Endothelial cell of umbilical vein (primary cell): ENCODE results near the gene PTPRE. TPM values are rescaled to one million over a fixed set of nuclear protein-coding genes. Genes with fewer than 3 reads are reported as not detected.

Experiments used
- BruUV-seq: library from RNA; stranded (reverse); fragments of 400-500 nt; replicated peaks from 2 replicates; lab custom pipeline; 2021; lab: Mats Ljungman, UMichigan
- CTCF ChIA-PET: fragments of 300-600, 350-600 bp; sonication (Branson Sonifier 250); formaldehyde crosslinking; loops from one replicate; lab custom pipeline; 2021; ENCODE audit warnings: antibody characterized with exemption, inconsistent platforms; lab: Charles Lee
- POLR2A ChIA-PET: fragments of 300-600, 350-600 bp; sonication (Branson Sonifier 250); formaldehyde crosslinking; loops from one replicate; lab custom pipeline; 2021; ENCODE audit warnings: antibody characterized with exemption, inconsistent platforms; lab: Charles Lee
- DNase-seq: peaks from one replicate; pipeline ENCODE4 v3.0.0-alpha.2; 2011; ENCODE audit warnings: low read depth, low spot score
- FAIRE-seq: peaks from 2 replicates; lab custom pipeline; 2011; peaks lifted over from hg19 to GRCh38; lab: Jason Lieb, UNC
- H2AFZ ChIP-seq: 2 replicates; pipeline ENCODE4 v1.6.0; 2012; ENCODE audit warnings: low read depth, low read length, control low read depth, inconsistent platforms
- H3K27ac ChIP-seq: 2 replicates; pipeline ENCODE4 v1.5.1; 2011; ENCODE audit warnings: low read depth, mild to moderate bottlenecking, control low read depth, low read length, moderate library complexity; ENCODE audit not compliant: insufficient read depth
- H3K27me3 ChIP-seq, 2 experiments: 2 replicates each; pipeline versions ENCODE4 v1.6.0 to v1.6.1; 2011; ENCODE audit warnings: low read length in 2 of 2, mixed read lengths in 1 of 2; ENCODE audit not compliant: control insufficient read depth in 2 of 2, insufficient read depth in 2 of 2
- H3K36me3 ChIP-seq, 2 experiments: 2 replicates in 1 of 2; 3 replicates in 1 of 2; pipeline ENCODE4 v1.5.1; 2011; ENCODE audit warnings: low read length in 2 of 2, mild to moderate bottlenecking in 1 of 2, moderate library complexity in 1 of 2; ENCODE audit not compliant: control insufficient read depth in 2 of 2, insufficient read depth in 2 of 2; ENCODE audit errors: extremely low read depth in 1 of 2
- H3K4me1 ChIP-seq: 3 replicates; pipeline ENCODE4 v1.5.1; 2011; ENCODE audit warnings: mild to moderate bottlenecking, low read length; ENCODE audit not compliant: control insufficient read depth, insufficient read depth; ENCODE audit errors: extremely low read depth
- H3K4me2 ChIP-seq: 2 replicates; pipeline ENCODE4 v1.6.1; 2011; ENCODE audit warnings: low read length, control low read depth, mixed read lengths; ENCODE audit not compliant: insufficient read depth
- H3K4me3 ChIP-seq, 3 experiments: fragments of 200-600 bp in 1 of 3; sonication (generic), shearing (Covaris generic) in 1 of 3; replicated peaks in 1 of 3; 2 replicates each; pipeline ENCODE4 v1.5.1; 2011 to 2016; ENCODE audit warnings: control low read depth in 3 of 3, low read length in 3 of 3, mild to moderate bottlenecking in 2 of 3, inconsistent platforms in 1 of 3, low read depth in 1 of 3, moderate library complexity in 1 of 3; ENCODE audit not compliant: insufficient read depth in 1 of 3
- H3K79me2 ChIP-seq: 2 replicates; pipeline ENCODE4 v1.6.0; 2012; ENCODE audit warnings: low read length, inconsistent platforms; ENCODE audit not compliant: control insufficient read depth, insufficient read depth
- H3K9ac ChIP-seq: replicated peaks from 2 replicates; pipeline ENCODE3; 2011; ENCODE audit warnings: low read length, control low read depth; ENCODE audit not compliant: insufficient read depth; ENCODE audit errors: extremely low read depth
- H3K9me1 ChIP-seq: replicated peaks from 3 replicates; pipeline ENCODE4 v1.6.0; 2011; ENCODE audit warnings: mild to moderate bottlenecking, low read length; ENCODE audit not compliant: control insufficient read depth, insufficient read depth; ENCODE audit errors: extremely low read depth
- H3K9me3 ChIP-seq: replicated peaks from 2 replicates; pipeline ENCODE4 v1.5.1; 2012; ENCODE audit warnings: low read length, inconsistent platforms; ENCODE audit not compliant: control insufficient read depth, insufficient read depth
- H4K20me1 ChIP-seq: replicated peaks from 2 replicates; pipeline ENCODE3; 2011; ENCODE audit warnings: mild to moderate bottlenecking, low read length; ENCODE audit not compliant: control insufficient read depth, insufficient read depth; ENCODE audit errors: extremely low read depth
- CTCF ChIP-seq, 2 donors: IDR thresholded peaks; 1 replicate in 1 of 2; 2 replicates in 1 of 2; pipeline ENCODE4 v1.5.1; 2011; ENCODE audit warnings: low read length in 2 of 2, mild to moderate bottlenecking in 2 of 2, moderate library complexity in 2 of 2, control low read depth in 1 of 2, inconsistent platforms in 1 of 2, low read depth in 1 of 2; ENCODE audit not compliant: insufficient read depth in 1 of 2; ENCODE audit errors: extremely low read depth in 1 of 2
- EZH2 ChIP-seq: IDR thresholded peaks from 2 replicates; pipeline ENCODE4 v1.6.1; 2012; ENCODE audit warnings: borderline replicate concordance, low read depth, mild to moderate bottlenecking, moderate library complexity, low read length, inconsistent platforms; ENCODE audit not compliant: severe bottlenecking
- FOS ChIP-seq: IDR thresholded peaks from 2 replicates; pipeline ENCODE4 v1.6.1; 2011; ENCODE audit warnings: mild to moderate bottlenecking, low read length, moderate library complexity, borderline replicate concordance; ENCODE audit not compliant: insufficient read depth
- GATA2 ChIP-seq: IDR thresholded peaks from 2 replicates; pipeline ENCODE4 v1.7.0; 2011; ENCODE audit warnings: low read depth, mild to moderate bottlenecking, moderate library complexity, mixed read lengths, low read length; ENCODE audit not compliant: insufficient read length, insufficient read depth
- JUN ChIP-seq: IDR thresholded peaks from 2 replicates; pipeline ENCODE4 v1.6.1; 2011; ENCODE audit warnings: borderline replicate concordance, low read depth; ENCODE audit not compliant: insufficient read length, insufficient read depth
- MAX ChIP-seq: IDR thresholded peaks from 2 replicates; pipeline ENCODE4 v1.6.1; 2011; ENCODE audit not compliant: insufficient read depth, insufficient read length
- MYC ChIP-seq: IDR thresholded peaks from one replicate; pipeline ENCODE4 v1.6.1; 2011; ENCODE audit warnings: mild to moderate bottlenecking, low read depth, low read length
- POLR2A ChIP-seq: IDR thresholded peaks from 2 replicates; pipeline ENCODE4 v1.6.1; 2012; ENCODE audit warnings: low read depth, mild to moderate bottlenecking, control low read depth, low read length
- POLR2AphosphoS5 ChIP-seq: IDR thresholded peaks from 2 replicates; pipeline ENCODE4 v1.6.1; 2012; ENCODE audit warnings: low read depth, mild to moderate bottlenecking, control low read depth, low read length, moderate library complexity; ENCODE audit not compliant: insufficient read depth
- dilution Hi-C: fragments of 300-500 bp; cut with MboI; formaldehyde crosslinking; loops from one replicate; pipeline ENCODE4 v1.15.0; 2019; ENCODE audit warnings: low sequenced_read_pairs; ENCODE audit not compliant: extremely low pct_ligation_motif_present
- intact Hi-C: fragments of 100-400 bp; cut with micrococcal nuclease; formaldehyde crosslinking; loops from one replicate; pipeline ENCODE4 v1.10.0; 2022
- polyA plus RNA-seq, 4 experiments: library from polyadenylated mRNA; depleted of rRNA in 3 of 4; stranded (reverse) in 3 of 4; unstranded in 1 of 4; fragments of >200 nt; gene quantifications; 2 replicates each; pipeline versions ENCODE4 v1.2.1 to v1.2.3, GENCODE V29; 2011 to 2012; ENCODE audit warnings: missing spikeins in 1 of 4
- total RNA-seq: library from RNA; stranded (reverse); gene quantifications from 2 replicates; pipeline ENCODE4 v1.2.3, GENCODE V29; 2021

Gene PTPRE
- total and polyA plus RNA-seq, 2 donors (not counting 3 experiments of a cell fraction or from before 2014, with no cell fraction given) = 37.3 to 116 TPM

GRCh38 chr10:128042131-128042610 is 135.3 kb downstream of the PTPRE start:
- Histone ChIP-seq H2AFZ (no peak overlapping the region), H3K27ac (no peak overlapping the region), H3K4me1 (peaks cover 10% of the 10 kb centered on the region), H3K9me3 (no peaks in the 10 kb centered on the region), H3K79me2 (peaks cover 21% of the 10 kb centered on the region), H3K9ac (no peak overlapping the region), H4K20me1 (no peaks in the 10 kb centered on the region), H3K9me1 (no peaks in the 10 kb centered on the region), H3K27me3 (no peaks in the 10 kb centered on the region), H3K4me3 (no peak overlapping the region), H3K36me3 (peaks cover 0 to 29% of the 10 kb centered on the region in 2 experiments), H3K4me2 (no peak overlapping the region)
- dilution Hi-C loops (no loop called here), intact Hi-C loops (no loop called here)
- no TSS peak for BruUV-seq
- CTCF ChIA-PET = interaction anchor here (1.0 kb wide), 1 partner anchor 27 kb away, joined by 4 read pairs; no protein-coding TSS in a partner anchor
- DNase-seq (no peak), FAIRE-seq (no peak)
- no peak for TF ChIP-seq POLR2AphosphoS5
- TF ChIP-seq CTCF (IDR thresholded peaks at IDR 0.05; ENCODE audit: extremely low read depth in 1 of 2, insufficient read depth in 1 of 2, low read depth in 1 of 2, low read length in 2 of 2) = no peak
- TF ChIP-seq MAX = no peak
- no peak for TF ChIP-seq EZH2
- TF ChIP-seq GATA2 = no peak
- TF ChIP-seq FOS = no peak
- no peak for TF ChIP-seq MYC
- no peak for TF ChIP-seq POLR2A
- TF ChIP-seq JUN = no peak
- POLR2A ChIA-PET = no interaction called here
